ENCODE data around the gene ZNF709.
"Not testable (repeated sequence)": the region's sequence is repeated elsewhere in the genome, so short reads cannot be mapped to it uniquely, and the experiment has no call there.

The ZNF709 gene

GRCh38 chr19:12484371-12485051, at the start of gene ZNF709:
Gene ZNF709 (minus strand): TSS chr19:12484816. CDS start chr19:12484657, 159 bp downstream.
- DNase-seq = peak; percentile 91

GRCh38 chr19:12527034-12527836, 42.6 kb upstream of the ZNF709 start:
- DNase-seq = no peak

- DNase-seq = no peak
Observed at GRCh38 chr19:12526542-12526941, 41.9 kb upstream of the ZNF709 start.

GRCh38 chr19:12521996-12522395, 37.4 kb upstream of the ZNF709 start:
- DNase-seq = no peak

- DNase-seq = no peak
Observed at GRCh38 chr19:12513531-12514061, 29.0 kb upstream of the ZNF709 start.

- DNase-seq = no peak
Observed at GRCh38 chr19:12497032-12497431, 12.4 kb upstream of the ZNF709 start.

GRCh38 chr19:12496480-12496879, 11.9 kb upstream of the ZNF709 start:
- no peak for DNase-seq

GRCh38 chr19:12495002-12495802, 10.6 kb upstream of the ZNF709 start:
- peak; percentile 95 for DNase-seq

- no peak for DNase-seq
Observed at GRCh38 chr19:12494260-12494860, 9.7 kb upstream of the ZNF709 start.

- not testable (repeated sequence) for DNase-seq
Observed at GRCh38 chr19:12486265-12486783, 1.7 kb upstream of the ZNF709 start.

- no peak for DNase-seq
Observed at GRCh38 chr19:12485571-12485970, 955 bp upstream of the ZNF709 start.

- DNase-seq = no peak
Observed at GRCh38 chr19:12485052-12485416, 418 bp upstream of the ZNF709 start.

GRCh38 chr19:12484011-12484370, 625 bp downstream of the ZNF709 start:
- no peak for DNase-seq

GRCh38 chr19:12482509-12482886, 2.1 kb downstream of the ZNF709 start:
- DNase-seq = no peak

- no peak for DNase-seq
Observed at GRCh38 chr19:12481781-12482508, 2.7 kb downstream of the ZNF709 start.

GRCh38 chr19:12478234-12478941, 6.2 kb downstream of the ZNF709 start:
- no peak for DNase-seq

- DNase-seq = not testable (repeated sequence)
Observed at GRCh38 chr19:12467651-12468050, 17.0 kb downstream of the ZNF709 start.

- DNase-seq = no peak
Observed at GRCh38 chr19:12465211-12465610, 19.4 kb downstream of the ZNF709 start.

GRCh38 chr19:12464769-12465168, 19.8 kb downstream of the ZNF709 start:
- no peak for DNase-seq

- DNase-seq = not testable (repeated sequence)
Observed at GRCh38 chr19:12464139-12464538, 20.5 kb downstream of the ZNF709 start.

GRCh38 chr19:12453495-12453894, 31.1 kb downstream of the ZNF709 start:
- no peak for DNase-seq

All from NCI-H1092 treated with DMSO at 0.1 percent for 48 hours (cell line).